ENCODE data around the gene SLC51B.

DNA sequence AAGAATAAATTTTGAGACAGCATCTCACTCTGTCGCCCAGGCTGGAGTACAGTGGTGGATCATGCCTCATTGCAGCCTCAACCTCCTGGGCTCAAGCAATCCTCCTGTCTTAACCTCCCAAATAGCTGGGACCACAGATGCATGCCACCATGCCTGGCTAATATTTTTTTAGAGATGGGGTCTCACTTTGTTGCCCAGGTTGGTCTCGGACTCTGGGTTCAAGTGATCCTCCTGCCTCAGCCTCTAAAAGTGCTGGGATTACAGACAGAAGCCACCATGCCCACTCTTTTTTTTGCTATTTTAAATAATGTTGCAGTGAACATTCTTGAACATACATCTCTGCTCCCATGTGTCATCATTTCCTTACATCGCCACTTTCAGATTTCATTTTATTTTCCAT lies 6.8 kb upstream of the SLC51B start:
- TF ChIP-seq SMC3 (conservative IDR thresholded peaks at IDR 0.05; ENCODE audit: poor library complexity) (no peak), EP300 (conservative IDR thresholded peaks at IDR 0.05; ENCODE audit: poor library complexity, severe bottlenecking) (no peak), RAD21 (conservative IDR thresholded peaks at IDR 0.05) (no peak), POLR2AphosphoS5 (IDR thresholded peaks at IDR 0.05) (no peak)
- TF ChIP-seq, protein P1, sequence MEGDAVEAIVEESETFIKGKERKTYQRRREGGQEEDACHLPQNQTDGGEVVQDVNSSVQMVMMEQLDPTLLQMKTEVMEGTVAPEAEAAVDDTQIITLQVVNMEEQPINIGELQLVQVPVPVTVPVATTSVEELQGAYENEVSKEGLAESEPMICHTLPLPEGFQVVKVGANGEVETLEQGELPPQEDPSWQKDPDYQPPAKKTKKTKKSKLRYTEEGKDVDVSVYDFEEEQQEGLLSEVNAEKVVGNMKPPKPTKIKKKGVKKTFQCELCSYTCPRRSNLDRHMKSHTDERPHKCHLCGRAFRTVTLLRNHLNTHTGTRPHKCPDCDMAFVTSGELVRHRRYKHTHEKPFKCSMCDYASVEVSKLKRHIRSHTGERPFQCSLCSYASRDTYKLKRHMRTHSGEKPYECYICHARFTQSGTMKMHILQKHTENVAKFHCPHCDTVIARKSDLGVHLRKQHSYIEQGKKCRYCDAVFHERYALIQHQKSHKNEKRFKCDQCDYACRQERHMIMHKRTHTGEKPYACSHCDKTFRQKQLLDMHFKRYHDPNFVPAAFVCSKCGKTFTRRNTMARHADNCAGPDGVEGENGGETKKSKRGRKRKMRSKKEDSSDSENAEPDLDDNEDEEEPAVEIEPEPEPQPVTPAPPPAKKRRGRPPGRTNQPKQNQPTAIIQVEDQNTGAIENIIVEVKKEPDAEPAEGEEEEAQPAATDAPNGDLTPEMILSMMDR (IDR thresholded peaks at IDR 0.05; ENCODE audit: poor library complexity, severe bottlenecking): no peak
- TF ChIP-seq, protein P2, sequence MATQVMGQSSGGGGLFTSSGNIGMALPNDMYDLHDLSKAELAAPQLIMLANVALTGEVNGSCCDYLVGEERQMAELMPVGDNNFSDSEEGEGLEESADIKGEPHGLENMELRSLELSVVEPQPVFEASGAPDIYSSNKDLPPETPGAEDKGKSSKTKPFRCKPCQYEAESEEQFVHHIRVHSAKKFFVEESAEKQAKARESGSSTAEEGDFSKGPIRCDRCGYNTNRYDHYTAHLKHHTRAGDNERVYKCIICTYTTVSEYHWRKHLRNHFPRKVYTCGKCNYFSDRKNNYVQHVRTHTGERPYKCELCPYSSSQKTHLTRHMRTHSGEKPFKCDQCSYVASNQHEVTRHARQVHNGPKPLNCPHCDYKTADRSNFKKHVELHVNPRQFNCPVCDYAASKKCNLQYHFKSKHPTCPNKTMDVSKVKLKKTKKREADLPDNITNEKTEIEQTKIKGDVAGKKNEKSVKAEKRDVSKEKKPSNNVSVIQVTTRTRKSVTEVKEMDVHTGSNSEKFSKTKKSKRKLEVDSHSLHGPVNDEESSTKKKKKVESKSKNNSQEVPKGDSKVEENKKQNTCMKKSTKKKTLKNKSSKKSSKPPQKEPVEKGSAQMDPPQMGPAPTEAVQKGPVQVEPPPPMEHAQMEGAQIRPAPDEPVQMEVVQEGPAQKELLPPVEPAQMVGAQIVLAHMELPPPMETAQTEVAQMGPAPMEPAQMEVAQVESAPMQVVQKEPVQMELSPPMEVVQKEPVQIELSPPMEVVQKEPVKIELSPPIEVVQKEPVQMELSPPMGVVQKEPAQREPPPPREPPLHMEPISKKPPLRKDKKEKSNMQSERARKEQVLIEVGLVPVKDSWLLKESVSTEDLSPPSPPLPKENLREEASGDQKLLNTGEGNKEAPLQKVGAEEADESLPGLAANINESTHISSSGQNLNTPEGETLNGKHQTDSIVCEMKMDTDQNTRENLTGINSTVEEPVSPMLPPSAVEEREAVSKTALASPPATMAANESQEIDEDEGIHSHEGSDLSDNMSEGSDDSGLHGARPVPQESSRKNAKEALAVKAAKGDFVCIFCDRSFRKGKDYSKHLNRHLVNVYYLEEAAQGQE (IDR thresholded peaks at IDR 0.05; ENCODE audit: borderline replicate concordance): no peak

Data from neural cell (in vitro differentiated cells).